ENCODE measurements around the gene IGFALS. TPM values are rescaled to one million over a fixed set of nuclear protein-coding genes. Genes with fewer than 3 reads are reported as not detected.
A peak's percentile ranks its signal among the peaks of the same experiment; 100 is the strongest.

The IGFALS gene
- total RNA-seq, 2 donors from 2014 or later: 0.28 to 0.54 TPM

DNA sequence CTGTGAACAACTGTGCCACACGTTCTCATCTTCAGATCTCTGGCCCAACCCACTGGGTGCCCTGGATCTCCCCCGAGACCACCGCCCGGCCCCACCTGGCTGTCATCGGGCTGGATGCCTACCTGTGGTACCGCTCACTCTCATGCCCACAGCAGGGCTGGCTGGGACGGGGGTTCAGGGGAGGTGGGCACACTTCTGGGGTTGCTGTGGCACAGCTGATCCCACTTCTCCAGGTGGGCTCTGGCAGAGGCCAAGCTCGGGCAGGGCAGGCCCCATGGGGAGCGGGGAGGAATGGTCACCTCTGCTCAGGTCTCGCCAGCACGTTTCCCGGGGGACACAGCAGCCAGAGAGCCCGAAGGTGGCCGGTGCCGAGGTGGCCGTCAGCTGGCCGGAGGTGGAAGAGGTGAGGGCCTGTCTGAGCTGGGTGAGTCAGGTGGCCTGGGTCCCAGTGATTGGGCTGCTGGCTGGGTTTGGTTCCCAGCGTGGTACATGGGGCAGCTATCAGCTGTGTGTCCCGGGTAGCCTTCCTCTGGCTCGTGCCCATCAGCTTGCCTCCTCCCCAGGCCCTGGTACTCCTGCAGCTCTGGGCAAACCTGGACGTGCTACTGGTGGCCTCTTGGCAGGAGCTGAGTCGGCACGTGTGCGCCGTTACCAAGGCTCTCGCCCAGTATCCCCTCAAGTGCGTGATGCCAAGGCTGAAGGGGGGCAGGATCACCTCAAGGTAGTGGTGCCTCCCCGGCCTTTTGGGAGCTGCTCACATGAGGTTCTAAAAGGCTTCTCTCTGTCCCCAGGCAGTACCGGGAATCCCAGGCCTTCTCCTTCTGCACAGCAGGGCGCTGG, 18.3 kb downstream of the IGFALS start:
- H3K4me1 ChIP-seq (ENCODE audit: control insufficient read depth in 1 of 2, low read depth in 2 of 2): peaks cover 15 to 28% of the 10 kb centered on the region in 2 donors
- H3K27ac ChIP-seq: no peak overlapping the region
- no peak overlapping the region for H3K4me3 ChIP-seq
- TF ChIP-seq, protein P1, sequence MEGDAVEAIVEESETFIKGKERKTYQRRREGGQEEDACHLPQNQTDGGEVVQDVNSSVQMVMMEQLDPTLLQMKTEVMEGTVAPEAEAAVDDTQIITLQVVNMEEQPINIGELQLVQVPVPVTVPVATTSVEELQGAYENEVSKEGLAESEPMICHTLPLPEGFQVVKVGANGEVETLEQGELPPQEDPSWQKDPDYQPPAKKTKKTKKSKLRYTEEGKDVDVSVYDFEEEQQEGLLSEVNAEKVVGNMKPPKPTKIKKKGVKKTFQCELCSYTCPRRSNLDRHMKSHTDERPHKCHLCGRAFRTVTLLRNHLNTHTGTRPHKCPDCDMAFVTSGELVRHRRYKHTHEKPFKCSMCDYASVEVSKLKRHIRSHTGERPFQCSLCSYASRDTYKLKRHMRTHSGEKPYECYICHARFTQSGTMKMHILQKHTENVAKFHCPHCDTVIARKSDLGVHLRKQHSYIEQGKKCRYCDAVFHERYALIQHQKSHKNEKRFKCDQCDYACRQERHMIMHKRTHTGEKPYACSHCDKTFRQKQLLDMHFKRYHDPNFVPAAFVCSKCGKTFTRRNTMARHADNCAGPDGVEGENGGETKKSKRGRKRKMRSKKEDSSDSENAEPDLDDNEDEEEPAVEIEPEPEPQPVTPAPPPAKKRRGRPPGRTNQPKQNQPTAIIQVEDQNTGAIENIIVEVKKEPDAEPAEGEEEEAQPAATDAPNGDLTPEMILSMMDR (IDR thresholded peaks at IDR 0.05): no peak
- no peaks in the 10 kb centered on the region for H3K27me3 ChIP-seq (replicated peaks; ENCODE audit: insufficient read depth)
- no peaks in the 10 kb centered on the region for H3K9me3 ChIP-seq
- no peak for DNase-seq (ENCODE audit: low spot score)
- peaks cover 25% of the 10 kb centered on the region for H3K36me3 ChIP-seq
- no peak for ATAC-seq (ENCODE audit: insufficient number of reproducible peaks, low FRiP score, low read depth)

DNA sequence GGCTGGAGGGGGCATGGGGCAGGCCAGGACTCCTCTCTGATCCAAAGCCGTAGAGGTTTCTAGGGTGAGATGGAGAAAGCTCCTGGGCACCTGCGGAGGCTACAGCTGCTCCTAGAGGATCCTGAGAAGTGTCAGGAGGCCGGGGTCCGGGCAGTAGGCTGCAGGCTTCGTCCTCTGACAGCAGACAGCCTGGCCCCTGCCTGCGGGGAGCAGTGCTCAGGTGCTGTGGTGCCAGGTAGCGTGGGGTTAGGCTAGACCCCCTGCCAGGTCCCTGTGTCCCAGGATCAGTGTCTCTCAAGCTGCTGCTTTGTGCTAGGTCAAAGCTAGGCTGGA, 19.1 kb downstream of the IGFALS start:
- TF ChIP-seq, protein P1 (IDR thresholded peaks at IDR 0.05): no peak
- H3K27me3 ChIP-seq (replicated peaks; ENCODE audit: insufficient read depth): no peaks in the 10 kb centered on the region
- H3K4me3 ChIP-seq: peak overlapping the region; percentile 95
- H3K9me3 ChIP-seq: no peaks in the 10 kb centered on the region
- H3K27ac ChIP-seq: peak overlapping the region in 1 of 2 donors; percentile 84
- DNase-seq (ENCODE audit: low spot score) (no peak), ATAC-seq (ENCODE audit: insufficient number of reproducible peaks, low FRiP score, low read depth) (no peak)
- peaks cover 25% of the 10 kb centered on the region for H3K36me3 ChIP-seq
- H3K4me1 ChIP-seq (ENCODE audit: control insufficient read depth in 1 of 2, low read depth in 2 of 2): peaks cover 15 to 36% of the 10 kb centered on the region in 2 donors

DNA sequence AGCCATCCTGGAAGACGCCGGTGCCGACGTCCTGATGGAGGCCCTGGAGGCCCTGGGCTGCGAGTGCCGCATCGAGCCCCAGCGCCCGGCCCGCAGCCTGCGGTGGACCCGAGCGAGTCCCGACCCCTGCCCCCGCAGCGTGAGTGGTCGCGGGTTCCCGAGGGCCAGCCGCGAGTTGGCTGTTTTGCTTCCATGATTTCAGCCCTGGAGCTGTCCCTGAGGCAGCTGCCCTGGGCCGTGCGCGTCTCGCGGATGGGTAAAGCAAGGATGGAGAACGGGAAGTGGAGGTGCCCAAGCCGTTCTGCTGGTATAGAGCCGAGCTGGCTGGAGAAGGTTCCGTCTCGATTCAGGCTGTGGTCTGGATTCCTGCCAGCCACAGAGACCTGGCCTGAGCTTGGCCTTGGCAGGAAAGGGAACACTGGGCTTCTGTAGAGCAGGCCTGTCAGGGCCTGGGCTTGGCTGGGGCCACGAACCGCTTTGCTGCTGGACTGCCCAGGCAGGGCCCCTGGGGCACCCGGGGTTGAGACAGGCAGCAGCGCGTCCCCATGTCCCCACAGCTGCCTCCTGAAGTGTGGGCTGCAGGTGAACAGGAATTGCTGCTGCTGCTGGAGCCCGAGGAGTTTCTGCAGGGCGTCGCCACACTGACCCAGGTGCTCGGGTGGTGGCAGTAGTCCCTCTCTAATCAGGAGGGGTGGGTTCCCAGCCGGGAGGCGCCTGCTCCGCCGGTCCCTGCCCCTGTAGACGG, 19.6 kb downstream of the IGFALS start:
- peaks cover 25% of the 10 kb centered on the region for H3K36me3 ChIP-seq
- no peaks in the 10 kb centered on the region for H3K9me3 ChIP-seq
- ATAC-seq (ENCODE audit: insufficient number of reproducible peaks, low FRiP score, low read depth): no peak
- peaks cover 15 to 41% of the 10 kb centered on the region in 2 donors for H3K4me1 ChIP-seq (ENCODE audit: control insufficient read depth in 1 of 2, low read depth in 2 of 2)
- TF ChIP-seq, protein P1 (IDR thresholded peaks at IDR 0.05): no peak
- peak overlapping the region; percentile 95 for H3K4me3 ChIP-seq
- DNase-seq (ENCODE audit: low spot score): no peak
- no peaks in the 10 kb centered on the region for H3K27me3 ChIP-seq (replicated peaks; ENCODE audit: insufficient read depth)
- H3K27ac ChIP-seq: peak overlapping the region; percentile 84 to 92

DNA sequence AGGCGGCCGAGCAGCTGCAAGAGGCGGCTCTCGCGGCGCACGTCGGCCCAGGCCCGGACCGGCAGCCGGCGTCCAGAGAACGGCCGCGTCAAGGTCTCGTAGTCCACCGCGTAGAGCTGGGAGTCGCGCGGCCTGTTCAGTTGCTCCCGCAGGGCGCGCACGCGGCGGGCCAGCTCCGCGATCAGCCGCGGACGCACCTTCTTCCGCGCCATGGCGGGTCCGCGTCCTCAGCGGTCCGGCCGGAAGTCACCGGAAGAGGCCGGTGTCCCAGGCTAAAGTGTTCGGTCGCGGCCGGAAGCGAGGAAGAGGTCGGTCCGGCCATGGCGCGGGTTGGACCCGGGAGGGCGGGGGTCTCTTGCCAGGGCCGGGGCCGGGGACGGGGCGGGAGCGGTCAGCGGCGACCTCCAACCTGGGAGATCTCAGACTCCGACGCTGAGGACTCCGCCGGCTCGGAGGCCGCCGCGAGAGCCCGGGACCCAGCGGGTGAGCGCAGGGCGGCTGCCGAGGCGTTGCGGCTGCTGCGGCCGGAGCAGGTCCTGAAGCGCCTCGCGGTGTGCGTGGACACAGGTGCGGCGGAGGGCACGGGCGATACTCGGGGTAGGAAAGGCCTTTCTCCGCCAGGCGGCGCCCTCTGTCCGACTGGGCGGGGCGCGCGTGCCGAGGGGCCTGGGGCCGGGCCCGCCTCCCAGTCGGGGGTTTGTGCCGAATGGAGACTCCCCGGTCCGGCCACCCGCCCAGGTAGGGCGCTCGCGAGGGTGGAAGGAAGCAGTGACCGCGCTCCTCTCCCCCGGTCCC, 20.4 kb downstream of the IGFALS start, which contains the start of gene MRPS34:
TSS of gene MRPS34 (minus strand) at position 227 of the 795 bp plus-strand sequence. CDS start at position 212, 15 bp downstream.
- no peaks in the 10 kb centered on the region for H3K27me3 ChIP-seq (replicated peaks; ENCODE audit: insufficient read depth)
- H3K36me3 ChIP-seq: peaks cover 30% of the 10 kb centered on the region
- H3K4me1 ChIP-seq (ENCODE audit: control insufficient read depth in 1 of 2, low read depth in 2 of 2): peaks cover 15 to 41% of the 10 kb centered on the region in 2 donors
- peak within 1 kb of the TSS; percentile 84 to 92 for H3K27ac ChIP-seq
- no peak for DNase-seq (ENCODE audit: low spot score)
- peak; percentile 35 for ATAC-seq (ENCODE audit: insufficient number of reproducible peaks, low FRiP score, low read depth)
- H3K9me3 ChIP-seq: no peaks in the 10 kb centered on the region
- TF ChIP-seq, protein P1 (IDR thresholded peaks at IDR 0.05): peak; percentile 67
- H3K4me3 ChIP-seq: peak within 1 kb of the TSS; percentile 95
